NCI-H345 treated with DMSO at 0.1 percent for 48 hours (cell line): ENCODE measurements around the gene FOXC2.

ENCODE experiments used
- DNase-seq: peaks from one replicate; lab custom pipeline; 2025; ENCODE audit not compliant: unreplicated experiment; lab: John Stamatoyannopoulos, UW

Gene FOXC2

DNA sequence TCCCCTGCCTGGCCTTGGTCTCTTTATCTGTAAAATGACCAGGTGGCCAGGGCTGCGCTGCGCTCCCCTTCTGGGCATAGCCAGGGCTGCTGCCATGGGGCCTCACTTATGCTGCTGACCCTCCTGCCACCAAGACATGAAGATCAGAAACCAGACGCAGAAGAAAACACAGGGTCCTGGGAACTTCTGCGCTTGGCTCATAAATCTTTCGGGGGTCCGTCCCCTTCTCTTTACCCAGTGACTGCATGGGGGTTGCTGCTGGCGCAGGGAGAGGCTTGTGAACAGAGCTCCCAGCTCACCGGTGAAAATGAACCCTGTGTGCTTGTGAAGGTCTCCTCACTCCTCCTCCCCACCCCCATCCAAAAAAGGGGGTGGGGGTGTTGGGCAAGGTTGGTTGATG, 6.0 kb downstream of the FOXC2 start:
- no peak for DNase-seq

DNA sequence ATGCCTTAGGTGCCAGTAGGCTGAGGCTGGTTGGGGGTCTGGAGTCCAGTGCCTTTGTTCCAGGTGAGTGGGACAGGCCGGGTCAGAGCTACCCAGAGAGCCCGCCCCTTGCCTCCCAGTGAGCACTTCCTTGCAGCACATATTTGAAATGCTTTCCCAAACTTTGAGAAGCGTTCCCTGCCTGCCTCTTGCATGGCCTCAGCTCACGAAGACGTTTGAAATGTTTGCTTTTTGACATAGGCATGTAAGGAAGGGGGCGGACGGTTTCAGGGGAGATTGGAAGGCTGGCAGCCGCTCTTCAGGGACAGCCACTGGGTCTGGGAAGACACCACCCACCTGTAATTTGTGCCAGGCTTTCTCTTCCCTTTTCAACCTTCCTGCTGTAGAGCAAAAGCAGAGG, 6.6 kb downstream of the FOXC2 start:
- no peak for DNase-seq

DNA sequence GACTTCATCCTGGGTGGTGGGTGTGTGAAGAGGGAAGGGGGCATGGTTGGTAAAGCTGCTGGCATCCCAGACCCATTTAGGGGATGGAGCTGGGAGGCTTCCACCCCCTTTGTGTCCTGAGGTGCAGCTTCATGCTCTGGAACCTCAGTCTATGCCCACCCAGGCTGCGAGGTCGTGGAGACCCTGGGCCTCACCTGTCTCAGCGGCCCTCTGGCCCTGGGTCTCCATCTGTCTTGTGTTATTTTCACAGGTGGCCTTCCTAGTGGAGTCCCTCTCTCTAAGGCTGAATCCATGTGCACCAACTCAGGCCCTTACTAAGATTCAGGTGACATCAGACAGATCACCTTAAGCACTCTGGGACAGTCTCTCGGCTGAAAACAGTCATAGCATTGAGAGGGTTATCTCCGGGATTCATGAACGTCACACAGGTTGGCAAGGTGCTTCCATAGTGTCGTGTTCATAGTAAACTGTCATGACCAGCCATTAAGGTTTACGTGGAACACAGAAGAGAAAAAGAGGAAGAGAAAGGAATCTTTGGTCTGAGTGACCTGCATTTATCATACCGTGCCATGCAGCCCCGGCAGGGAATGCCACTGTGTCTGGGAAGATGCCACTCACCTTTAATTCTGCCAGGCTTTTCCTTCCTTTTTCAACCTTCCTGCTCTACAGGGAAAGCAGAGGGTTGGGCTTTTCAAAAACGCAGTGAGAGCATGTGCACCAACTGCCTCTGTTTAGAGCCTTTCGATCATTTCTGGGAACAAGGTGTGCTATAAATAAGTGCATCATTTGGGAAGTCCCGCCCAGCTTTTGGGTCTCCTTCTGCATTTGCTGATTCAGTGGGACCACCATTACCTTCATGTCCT, 7.2 kb downstream of the FOXC2 start:
- no peak for DNase-seq

DNA sequence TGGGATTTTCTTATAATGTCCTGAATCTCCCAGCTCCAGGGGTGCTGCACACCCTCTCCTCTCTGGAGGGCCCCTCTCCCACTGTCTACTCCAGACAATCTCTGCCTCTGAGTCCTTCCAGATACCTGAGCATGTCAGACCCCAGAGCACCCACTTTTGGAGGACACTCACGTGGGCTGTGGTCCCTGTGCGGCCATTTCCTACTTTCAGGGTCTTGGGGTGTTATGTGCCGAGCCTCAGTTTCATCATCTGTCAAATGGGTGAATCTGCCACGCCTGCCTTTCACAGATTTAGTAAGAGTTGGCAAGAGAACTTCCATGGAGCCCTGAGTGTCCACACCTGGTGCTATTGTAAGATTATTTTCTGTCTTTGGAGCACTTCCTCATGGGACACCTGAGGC, 8.0 kb downstream of the FOXC2 start:
- no peak for DNase-seq

DNA sequence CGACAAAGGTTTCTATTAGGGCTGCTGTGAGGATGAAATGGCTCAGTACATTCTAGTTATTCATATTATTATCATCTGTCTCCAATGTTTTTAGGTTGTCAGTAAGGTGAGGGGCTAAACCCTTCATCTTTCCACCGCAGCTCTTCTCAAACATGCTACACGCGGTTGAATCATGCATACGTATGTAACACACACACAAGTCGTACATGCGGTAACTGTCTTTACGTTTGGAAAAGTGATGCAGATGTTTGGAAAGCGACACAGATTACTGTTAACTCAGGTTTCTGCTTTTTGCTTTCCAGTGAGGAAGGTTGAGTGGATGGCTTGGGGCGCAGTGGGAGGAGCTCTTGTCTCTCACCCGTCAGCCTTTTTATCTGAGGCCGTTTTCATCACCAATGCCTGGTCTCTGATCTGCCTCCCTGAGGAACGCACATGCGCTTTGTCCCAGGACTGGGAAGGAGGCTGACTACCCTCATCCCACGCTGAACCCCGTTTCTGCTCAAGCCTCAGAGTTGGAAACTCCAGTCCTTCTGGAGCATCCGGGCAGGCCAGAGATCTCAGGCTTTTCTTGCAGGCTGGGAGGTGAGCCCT, 8.6 kb downstream of the FOXC2 start:
- no peak for DNase-seq

DNA sequence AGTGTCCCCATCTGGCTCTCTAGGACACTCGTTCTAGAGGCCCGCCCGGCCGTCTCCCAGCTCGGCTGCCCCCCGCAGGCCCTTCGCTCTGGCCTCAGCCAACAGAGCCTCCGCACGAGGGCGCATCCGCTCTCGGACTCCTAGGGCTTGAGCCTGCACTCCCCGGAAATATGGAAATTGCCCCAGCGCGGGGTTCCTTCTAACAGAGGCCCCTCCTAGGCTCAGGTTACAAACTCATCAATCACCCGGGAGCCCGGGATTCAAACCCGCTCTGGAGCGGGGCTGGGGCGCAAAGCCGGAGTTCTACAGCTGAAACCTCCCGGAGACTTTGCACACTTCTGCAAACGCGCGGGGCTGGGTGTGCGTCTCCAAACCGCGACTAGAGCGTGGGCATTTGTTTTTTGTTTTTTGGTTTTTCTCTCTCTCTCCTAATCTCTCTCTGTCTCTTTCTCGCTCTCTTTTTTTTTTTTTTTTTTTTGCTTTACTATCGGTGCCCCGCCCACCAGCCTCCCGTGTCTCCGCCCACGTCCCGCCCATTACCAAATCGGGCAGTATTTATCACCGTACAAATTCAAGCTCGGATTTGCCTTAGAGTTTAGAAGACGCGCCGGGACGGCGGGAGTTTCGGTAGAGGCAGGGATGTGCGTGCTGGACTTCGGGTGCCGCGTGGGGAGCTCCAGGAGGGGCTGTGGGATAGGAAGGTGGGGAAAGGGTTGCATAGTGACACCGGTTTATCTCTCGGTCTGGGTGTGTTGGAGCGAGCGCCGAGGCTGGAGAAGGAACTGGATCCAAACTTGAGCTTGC, 9.3 kb downstream of the FOXC2 start:
- no peak for DNase-seq

DNA sequence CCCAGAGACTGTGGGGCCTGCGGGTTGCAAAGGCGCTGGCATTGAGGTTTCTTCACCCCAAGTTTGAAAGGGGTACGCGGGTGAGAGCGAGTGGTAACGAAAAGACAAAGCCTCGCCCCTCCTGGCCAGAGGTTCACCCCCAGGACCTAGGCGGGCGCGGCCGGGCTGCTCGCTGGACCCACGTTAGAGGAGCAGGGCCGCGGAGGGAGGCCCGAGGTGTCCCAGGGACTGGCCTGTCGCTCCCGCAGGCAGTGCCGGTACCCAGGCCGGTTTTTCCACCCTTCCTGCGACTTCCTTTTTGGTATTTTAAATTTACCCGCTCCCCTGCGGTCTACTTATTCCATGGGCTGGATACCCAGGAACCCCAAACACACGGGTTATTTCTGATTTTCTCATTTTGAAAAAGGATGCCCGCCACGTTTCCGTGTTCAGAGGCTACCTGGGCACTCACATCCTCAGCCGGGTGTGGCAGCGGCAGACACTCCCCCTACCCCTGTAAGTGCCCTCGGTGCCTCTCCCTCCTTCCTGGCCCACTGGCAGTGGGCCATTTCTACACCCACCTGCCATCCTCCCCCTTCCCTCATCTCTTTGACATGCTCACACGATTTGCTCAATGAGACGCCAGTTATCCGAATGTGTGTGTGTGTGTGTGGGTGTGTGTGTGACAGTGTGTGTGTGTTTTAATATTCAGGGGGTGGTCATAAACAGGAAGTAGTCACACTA, 10.1 kb downstream of the FOXC2 start:
- no peak for DNase-seq

DNA sequence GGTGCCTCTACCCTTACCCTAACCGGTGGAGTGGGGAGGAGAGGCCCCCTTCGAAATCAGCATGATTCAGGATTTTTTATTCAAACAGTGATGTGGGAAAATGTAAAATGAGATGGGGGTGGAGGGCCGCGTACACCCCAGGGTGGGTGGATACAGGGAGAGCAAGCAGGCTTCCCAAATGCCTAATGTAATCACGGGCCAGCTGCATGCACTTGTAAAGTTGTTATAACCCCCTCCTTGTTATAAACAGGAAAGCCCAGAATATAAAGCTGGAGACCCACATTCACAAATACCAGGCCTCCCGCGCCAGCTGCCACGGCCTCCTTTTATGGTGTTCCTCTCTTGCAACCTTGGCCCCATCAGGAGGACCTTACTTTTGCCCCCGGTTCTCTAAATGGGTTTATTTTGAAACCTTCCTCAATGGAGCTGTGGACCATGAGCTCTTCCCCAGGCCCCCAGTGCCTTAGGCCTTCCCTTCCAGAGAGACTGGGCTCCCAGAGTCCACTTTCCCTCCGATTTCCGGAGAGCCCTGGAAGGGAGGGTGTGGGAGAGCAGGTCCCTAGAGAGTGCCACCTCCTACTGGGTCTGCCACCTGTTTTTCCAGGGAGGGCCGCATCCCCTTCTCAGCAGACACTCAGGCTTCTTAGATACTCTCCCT, 10.8 kb downstream of the FOXC2 start:
- no peak for DNase-seq

DNA sequence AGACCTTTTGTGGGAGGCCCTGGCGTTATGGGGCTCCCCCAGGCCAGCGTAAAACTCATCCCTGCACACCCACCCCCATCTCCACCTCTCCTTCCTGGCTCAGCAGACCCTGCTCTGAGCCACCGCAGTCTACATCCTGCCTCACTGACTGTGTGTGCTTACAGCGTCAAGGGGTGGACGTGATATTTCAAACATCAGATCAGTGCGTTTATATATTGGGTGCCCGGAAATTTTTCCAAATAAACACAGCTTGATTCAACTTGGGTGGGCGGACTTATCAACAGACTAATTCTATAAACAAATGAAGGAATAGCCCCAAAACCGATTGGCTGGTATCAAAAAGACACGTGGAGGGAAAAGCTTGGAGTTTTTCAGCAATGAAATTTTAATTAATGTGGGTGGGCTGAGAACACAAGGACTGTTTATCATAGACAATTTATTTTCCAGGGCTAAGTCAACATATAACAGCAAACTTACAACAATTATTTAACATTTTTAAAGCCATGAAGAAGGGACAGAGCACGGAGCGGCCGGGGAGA, 11.5 kb downstream of the FOXC2 start, which contains the start of gene FOXL1:
TSS of gene FOXL1 (plus strand) at position 489 of the 539 bp plus-strand sequence. CDS start 175 bp downstream, outside the sequence.
- no peak for DNase-seq

DNA sequence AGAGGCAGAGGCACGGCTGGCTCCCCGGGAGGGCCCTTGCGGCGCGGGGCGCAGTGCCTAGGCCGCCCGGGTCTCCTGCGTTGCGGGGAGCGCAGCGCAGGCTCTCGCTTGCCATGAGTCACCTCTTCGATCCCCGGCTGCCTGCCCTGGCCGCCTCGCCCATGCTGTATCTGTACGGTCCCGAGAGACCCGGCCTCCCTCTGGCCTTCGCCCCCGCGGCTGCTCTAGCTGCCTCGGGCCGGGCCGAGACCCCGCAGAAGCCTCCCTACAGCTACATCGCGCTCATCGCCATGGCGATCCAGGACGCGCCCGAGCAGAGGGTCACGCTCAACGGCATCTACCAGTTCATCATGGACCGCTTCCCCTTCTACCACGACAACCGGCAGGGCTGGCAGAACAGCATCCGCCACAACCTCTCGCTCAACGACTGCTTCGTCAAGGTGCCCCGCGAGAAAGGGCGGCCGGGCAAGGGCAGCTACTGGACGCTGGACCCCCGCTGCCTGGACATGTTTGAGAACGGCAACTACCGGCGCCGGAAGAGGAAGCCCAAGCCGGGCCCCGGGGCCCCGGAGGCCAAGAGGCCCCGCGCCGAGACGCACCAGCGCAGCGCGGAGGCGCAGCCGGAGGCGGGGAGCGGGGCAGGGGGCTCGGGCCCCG, 12.1 kb downstream of the FOXC2 start:
- no peak for DNase-seq

DNA sequence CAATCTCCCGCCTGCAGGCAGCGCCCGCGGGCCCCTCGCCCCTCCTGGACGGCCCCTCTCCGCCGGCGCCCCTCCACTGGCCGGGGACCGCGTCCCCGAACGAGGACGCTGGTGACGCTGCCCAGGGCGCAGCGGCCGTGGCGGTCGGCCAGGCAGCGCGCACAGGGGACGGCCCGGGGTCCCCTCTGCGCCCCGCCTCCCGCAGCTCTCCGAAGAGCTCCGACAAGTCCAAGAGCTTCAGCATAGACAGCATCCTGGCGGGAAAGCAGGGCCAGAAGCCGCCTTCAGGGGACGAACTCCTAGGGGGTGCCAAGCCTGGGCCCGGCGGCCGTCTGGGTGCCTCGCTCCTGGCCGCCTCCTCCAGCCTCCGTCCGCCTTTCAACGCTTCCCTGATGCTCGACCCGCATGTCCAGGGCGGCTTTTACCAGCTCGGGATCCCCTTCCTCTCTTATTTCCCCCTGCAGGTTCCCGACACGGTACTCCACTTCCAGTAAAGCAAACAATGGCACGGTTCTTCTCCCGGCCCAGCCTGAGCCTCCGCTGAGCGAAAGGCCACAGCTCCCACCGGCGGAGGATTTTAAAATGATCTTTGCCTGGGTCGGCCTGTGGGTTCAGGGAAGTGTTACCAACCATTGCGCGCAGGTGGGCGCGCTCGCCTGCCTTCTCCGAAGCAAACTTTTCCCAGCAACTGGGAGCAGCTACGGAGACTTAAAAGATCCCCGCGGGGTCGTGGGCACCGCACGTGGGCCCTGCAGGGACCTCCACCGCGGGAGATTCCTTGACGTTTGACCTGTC, 12.8 kb downstream of the FOXC2 start:
- no peak for DNase-seq

DNA sequence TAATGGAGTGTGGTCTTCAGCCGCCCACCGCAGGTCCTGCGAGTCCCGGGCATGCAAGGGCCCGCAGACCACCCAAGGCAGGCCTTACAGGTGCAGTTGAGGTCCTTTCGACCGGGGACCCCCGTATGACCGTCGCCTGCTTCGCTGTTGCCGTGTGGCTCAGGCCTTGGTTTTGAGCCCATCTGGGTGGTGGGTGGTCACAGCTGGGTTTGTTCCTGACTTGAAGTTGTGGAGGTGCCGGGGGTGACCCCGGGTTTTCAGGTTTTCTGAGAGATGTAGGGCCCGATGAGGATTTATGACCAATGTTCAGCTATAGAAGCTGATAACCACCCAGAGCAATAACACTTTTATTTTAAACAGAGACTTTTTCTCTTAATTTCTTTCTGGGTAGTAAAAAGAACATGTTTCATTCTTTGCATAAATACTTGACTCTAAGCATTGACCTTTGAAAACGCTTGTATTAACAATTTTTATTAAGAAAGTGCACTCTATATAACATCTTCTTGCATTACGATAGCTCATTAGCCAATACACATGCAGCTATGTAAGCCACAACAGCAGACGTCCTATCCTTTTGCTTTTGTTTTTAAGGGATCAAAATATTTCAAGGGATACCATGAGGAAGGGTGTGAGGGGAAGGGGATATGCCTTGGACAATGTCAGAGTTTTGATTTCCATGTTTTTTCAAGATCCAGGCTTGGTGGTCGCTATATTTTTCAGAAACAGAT, 13.6 kb downstream of the FOXC2 start:
- DNase-seq, result no peak

DNA sequence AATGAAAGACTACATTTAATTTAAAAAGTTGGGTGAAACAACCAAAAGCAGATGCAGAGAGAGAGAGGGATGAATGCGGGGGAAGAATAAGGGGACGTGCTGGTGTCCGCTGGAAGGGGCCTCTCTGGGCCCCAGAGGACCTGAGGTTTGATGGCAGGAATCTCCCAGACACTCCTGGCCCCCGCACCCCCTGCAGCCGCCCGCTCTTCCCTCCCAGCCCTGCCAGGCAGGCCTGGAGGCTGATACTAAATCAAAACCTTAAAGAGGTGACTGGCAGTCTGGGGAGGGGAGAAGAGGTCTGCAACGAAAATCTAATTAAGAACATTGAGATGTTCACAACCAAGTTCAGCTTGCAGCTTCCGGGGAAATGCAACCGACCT, 14.2 kb downstream of the FOXC2 start:
- no peak for DNase-seq

DNA sequence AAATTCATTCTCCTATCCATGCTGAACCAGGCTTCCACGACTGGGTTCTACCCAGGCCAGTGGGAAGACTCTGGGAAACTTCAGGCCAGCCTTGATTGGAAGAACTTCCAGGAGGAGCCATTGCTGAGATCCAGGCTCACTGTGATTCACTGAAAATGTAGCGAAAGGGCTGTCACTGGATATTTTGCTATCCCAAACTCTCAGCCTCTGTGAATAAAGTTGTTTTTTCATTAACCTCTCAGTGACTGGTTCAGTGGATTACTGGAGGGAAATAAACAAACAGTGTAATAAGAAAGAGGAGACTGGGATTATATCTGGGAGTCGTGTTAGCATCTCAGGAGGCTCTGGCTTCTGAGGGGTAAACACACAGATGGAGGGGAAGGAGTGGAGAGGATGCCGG, 14.8 kb downstream of the FOXC2 start:
- no peak for DNase-seq

DNA sequence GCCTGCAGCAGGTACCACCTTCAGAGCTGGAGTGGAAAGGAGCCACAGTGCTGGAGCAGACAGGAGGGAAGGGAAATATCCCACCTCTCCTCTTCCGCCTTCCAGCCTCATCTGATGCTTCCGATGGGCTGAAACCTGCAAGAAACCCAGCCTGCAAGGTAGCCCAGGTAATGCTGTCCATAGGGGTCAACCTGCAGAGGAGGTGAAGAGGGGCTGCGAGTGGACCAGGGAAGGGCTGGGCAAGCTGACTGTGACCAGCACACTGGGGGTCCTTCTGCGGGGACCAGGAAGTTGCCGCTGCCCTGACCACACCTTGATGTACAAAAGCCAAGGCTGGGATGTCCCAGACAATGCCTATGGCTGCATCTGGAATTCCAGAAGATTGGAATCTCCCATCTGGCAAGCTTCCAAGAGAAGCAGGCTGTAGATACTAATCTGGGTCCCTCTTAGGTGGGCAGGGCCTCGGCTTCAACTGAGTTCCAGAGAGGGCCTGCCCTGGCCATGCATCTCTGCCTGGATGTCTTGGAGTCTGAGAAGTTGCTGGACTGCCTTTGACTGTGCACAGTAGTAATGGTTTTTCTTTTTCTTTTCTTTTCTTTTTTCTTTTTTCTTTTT, 17.5 kb downstream of the FOXC2 start:
- DNase-seq, result no peak

DNA sequence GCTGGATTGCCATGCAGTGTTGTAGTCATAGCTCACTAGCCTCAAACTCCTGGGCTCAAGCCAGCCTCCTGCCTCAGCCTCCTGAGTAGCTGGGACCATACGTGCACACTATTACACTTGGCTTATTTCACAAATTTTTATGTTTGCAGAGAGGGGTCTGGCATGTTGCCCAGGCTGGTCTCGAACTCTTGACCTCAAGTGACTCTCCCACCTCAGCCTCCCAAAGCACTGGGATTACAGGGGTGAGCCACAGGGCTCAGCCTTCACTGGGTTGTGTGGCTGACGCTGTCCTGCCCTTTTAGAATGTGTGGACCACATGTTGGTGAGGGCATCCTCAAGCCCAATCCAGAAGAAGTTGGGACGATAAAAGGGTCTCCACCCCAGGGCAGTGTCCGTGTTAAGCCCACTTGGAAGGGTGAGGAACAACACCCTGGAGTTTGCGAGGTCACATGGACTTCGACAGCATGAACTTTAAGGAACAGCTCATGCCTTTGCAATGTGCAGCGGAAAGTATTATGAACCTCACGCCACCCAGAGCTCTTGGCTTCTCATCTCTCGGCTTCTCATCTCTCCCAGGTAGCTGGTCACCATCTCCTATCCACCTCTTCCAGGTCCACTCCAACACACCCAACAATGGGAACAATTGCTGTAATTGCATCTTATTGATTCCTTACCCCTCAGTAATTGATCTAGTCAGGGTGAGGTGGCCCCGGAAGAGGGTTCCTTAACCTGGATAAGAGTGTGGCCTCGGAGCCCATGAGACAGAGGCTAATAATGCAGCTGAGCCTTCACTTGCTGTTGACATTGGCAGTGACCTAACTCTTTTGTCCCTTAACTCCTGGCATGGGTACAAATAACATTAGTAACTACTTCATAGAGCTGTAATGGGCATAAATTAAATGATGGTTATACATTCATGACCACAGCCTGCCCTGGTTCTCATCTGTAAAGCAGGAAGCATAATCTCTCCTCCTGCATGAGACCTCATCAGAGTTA, 18.4 kb downstream of the FOXC2 start:
- no peak for DNase-seq
